Effector memory CD4-positive, alpha-beta T cell (primary cell): ENCODE results near the gene TBC1D8.

ENCODE experiments used
- DNase-seq, 3 donors: peaks; one replicate each; pipeline ENCODE4 v3.0.0-alpha.2; 2020
- H3K27ac ChIP-seq: 2 replicates; pipeline ENCODE4 v1.7.0; 2013; ENCODE audit warnings: mild to moderate bottlenecking, low read length, moderate library complexity; ENCODE audit not compliant: insufficient read depth, poor library complexity, severe bottlenecking
- H3K27me3 ChIP-seq: replicated peaks from 2 replicates; pipeline ENCODE4 v1.7.0; 2013; ENCODE audit warnings: mild to moderate bottlenecking, low read length; ENCODE audit not compliant: insufficient read depth, control insufficient read depth, poor library complexity, severe bottlenecking
- H3K36me3 ChIP-seq: 2 replicates; pipeline ENCODE4 v1.7.0; 2013; ENCODE audit warnings: mild to moderate bottlenecking, low read length, moderate library complexity; ENCODE audit not compliant: control insufficient read depth, insufficient read depth
- H3K4me1 ChIP-seq: 2 replicates; pipeline ENCODE4 v1.7.0; 2013; ENCODE audit warnings: low read length, mild to moderate bottlenecking; ENCODE audit not compliant: control insufficient read depth, insufficient read depth, poor library complexity, severe bottlenecking
- H3K4me3 ChIP-seq: 2 replicates; pipeline ENCODE4 v1.7.0; 2013; ENCODE audit warnings: low read length, low read depth, mild to moderate bottlenecking; ENCODE audit not compliant: insufficient read depth, poor library complexity, severe bottlenecking
- H3K9me3 ChIP-seq: 2 replicates; pipeline ENCODE4 v1.7.0; 2013; ENCODE audit warnings: mild to moderate bottlenecking, low read length, moderate library complexity; ENCODE audit not compliant: control insufficient read depth

TBC1D8 gene

GRCh38 chr2:101022221-101022620 is 129.0 kb downstream of the TBC1D8 start:
- no peaks in the 10 kb centered on the region for H3K36me3 ChIP-seq
- H3K27me3 ChIP-seq, result no peaks in the 10 kb centered on the region
- no peaks in the 10 kb centered on the region for H3K4me1 ChIP-seq
- H3K4me3 ChIP-seq, result no peak overlapping the region
- no peak for DNase-seq
- no peaks in the 10 kb centered on the region for H3K9me3 ChIP-seq
- no peak overlapping the region for H3K27ac ChIP-seq

DNA sequence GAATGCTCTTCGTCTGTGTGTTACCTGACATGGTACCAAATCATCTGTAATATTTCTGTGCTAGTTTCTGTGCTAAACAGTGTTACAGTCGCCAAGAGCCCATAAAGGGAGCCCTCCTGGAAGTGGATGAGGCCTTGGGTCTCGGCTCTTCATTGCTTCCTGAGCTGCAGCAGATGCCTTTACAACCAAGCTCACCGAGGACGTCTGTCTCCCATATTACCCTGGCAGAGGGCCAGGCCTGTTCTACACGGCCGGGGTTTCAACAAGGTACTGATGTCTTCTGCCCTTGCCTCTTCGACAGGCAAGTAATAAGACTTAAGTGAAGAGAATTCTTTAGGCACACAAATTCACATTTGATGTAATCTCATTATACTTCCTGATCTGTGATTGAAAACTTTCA is 132.2 kb downstream of the TBC1D8 start:
- Histone ChIP-seq H3K4me1 (no peaks in the 10 kb centered on the region), H3K27ac (no peak overlapping the region), H3K9me3 (no peaks in the 10 kb centered on the region), H3K4me3 (no peak overlapping the region), H3K36me3 (no peaks in the 10 kb centered on the region), H3K27me3 (no peaks in the 10 kb centered on the region)
- DNase-seq, result no peak

- H3K4me3 ChIP-seq, result no peak overlapping the region
- no peaks in the 10 kb centered on the region for H3K27me3 ChIP-seq
- H3K36me3 ChIP-seq, result no peaks in the 10 kb centered on the region
- no peaks in the 10 kb centered on the region for H3K9me3 ChIP-seq
- H3K4me1 ChIP-seq, result no peaks in the 10 kb centered on the region
- no peak overlapping the region for H3K27ac ChIP-seq
- no peak for DNase-seq
Observed at GRCh38 chr2:101017371-101017770, 133.8 kb downstream of the TBC1D8 start.

DNA sequence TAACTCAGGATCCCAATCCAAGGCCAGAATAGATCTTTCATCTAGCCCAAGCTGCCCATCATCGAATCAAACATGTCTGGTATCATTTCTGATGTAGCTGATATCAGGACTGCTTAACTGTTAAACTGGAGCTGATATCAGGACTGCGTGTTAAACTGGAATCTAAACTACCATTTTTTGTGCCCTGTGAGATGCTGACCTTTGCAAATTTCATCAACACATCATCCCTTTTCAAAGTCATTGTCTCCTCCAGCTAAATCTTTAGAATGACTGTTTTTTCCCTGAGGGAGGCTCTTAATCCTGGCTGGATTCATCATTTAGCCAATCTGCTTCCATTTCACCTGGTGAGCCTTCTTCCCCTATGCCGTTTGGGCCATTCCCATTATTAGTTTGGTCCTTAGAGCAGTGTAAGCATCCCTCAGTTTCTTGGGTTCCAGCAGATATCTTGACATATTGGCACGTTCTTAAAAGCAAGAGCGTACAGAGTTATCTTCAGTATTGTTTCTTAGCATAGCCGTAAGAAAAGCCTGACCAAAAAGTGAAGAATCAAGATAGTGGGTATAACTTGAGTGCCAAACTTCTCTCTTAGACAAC is 136.8 kb downstream of the TBC1D8 start:
- no peaks in the 10 kb centered on the region for H3K27me3 ChIP-seq
- H3K4me1 ChIP-seq, result no peaks in the 10 kb centered on the region
- no peak overlapping the region for H3K4me3 ChIP-seq
- H3K36me3 ChIP-seq, result peaks cover 2% of the 10 kb centered on the region
- no peak for DNase-seq
- no peak overlapping the region for H3K27ac ChIP-seq
- no peaks in the 10 kb centered on the region for H3K9me3 ChIP-seq

GRCh38 chr2:101012706-101013181 is 138.4 kb downstream of the TBC1D8 start:
- DNase-seq, result peak in 1 of 3 donors; percentile 22
- Histone ChIP-seq H3K9me3 (no peaks in the 10 kb centered on the region), H3K4me1 (no peaks in the 10 kb centered on the region), H3K4me3 (no peak overlapping the region), H3K27me3 (no peaks in the 10 kb centered on the region), H3K27ac (no peak overlapping the region), H3K36me3 (peaks cover 9% of the 10 kb centered on the region)

DNA sequence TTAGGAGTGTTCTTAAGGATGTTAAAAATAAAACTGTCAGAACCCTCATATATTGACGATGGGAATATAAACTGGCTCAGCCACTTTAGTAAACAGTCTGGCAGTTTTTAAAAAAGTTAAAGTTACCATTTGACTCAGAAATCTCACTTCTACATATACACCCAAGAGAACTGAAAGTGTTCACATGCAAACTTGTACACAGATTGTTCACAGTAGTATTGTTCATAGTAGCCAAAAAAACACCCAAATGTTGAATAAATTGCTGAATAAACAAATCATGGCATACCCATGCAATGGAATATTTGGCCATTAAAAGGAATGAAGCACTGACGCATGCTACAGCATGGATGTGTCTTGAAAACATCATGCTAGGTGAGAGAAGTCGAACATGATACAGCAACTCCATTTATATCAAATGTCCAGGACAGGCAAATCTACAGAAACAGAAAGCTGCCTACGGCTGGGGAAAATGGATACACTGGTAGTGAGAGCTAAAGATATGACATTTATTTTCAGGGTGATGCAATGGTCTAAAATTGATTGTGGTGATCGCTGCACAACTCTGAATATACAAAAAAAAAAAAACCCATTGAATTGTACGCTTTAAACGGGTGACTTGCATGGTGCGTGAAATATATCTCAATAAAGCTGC is 139.0 kb downstream of the TBC1D8 start:
- no peak for DNase-seq
- H3K4me1 ChIP-seq, result no peaks in the 10 kb centered on the region
- no peak overlapping the region for H3K27ac ChIP-seq
- no peaks in the 10 kb centered on the region for H3K9me3 ChIP-seq
- H3K36me3 ChIP-seq, result peaks cover 14% of the 10 kb centered on the region
- no peaks in the 10 kb centered on the region for H3K27me3 ChIP-seq
- no peak overlapping the region for H3K4me3 ChIP-seq

DNA sequence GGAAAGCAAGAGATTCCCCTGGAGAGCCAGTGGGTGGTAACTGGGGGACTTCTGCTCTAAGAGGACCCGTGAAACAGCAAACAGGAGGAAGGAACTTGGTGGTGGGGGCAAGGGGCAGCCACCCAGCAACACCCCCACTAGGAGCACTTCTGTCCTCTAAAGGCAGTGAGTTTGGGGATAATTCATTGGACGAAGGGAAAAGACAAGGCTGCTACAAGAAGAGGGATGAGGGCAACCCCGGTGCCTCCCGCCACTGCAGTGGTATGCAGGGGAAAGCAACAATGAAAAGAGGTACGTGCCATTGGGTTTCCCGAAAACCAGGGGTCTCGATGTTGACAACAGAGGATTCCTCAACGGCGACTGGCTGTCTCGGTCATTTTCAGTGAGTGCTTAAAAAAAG is 140.0 kb downstream of the TBC1D8 start:
- Histone ChIP-seq H3K27me3 (no peaks in the 10 kb centered on the region), H3K4me3 (no peak overlapping the region), H3K36me3 (peaks cover 25% of the 10 kb centered on the region), H3K27ac (no peak overlapping the region), H3K4me1 (no peaks in the 10 kb centered on the region), H3K9me3 (no peaks in the 10 kb centered on the region)
- DNase-seq, result no peak

- peaks cover 8% of the 10 kb centered on the region for H3K4me1 ChIP-seq
- no peak overlapping the region for H3K4me3 ChIP-seq
- no peaks in the 10 kb centered on the region for H3K27me3 ChIP-seq
- peaks cover 53% of the 10 kb centered on the region for H3K36me3 ChIP-seq
- peak overlapping the region; percentile 12 for H3K27ac ChIP-seq
- H3K9me3 ChIP-seq, result no peaks in the 10 kb centered on the region
- DNase-seq, result no peak
Observed at GRCh38 chr2:101007415-101008345, 143.5 kb downstream of the TBC1D8 start.

DNA sequence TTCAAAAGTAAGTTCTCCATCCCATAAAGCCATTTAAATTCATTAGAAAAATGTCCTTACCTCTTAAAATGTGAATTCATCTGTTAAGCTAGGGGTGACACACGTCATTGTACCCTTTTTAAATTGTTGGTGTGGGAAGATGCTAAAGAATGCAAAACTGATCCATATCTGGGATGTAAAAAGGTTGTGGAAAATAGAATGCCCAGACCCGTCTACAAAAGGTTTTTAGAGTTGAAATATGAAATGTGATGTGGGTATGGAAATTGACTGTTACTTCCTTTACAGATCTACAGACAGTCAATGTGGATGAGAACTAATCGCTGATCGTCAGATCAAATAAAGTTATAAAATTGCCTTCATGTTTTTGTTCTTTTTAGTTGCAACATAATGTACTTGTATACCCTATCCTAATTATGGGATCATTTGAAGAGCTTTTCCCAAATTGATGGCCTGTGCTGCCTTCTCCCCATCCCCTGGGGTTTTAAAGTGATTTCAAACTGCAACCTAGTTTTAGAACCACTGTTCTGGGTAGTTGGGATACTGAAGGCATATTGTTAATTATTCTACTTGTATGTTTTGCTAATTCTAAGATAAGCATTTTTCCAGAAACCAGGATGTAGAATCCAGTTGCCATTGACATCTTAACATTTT is 145.0 kb downstream of the TBC1D8 start:
- peaks cover 53% of the 10 kb centered on the region for H3K36me3 ChIP-seq
- peaks cover 11% of the 10 kb centered on the region for H3K4me1 ChIP-seq
- no peak for DNase-seq
- H3K27me3 ChIP-seq, result no peaks in the 10 kb centered on the region
- H3K27ac ChIP-seq, result no peak overlapping the region
- no peak overlapping the region for H3K4me3 ChIP-seq
- no peaks in the 10 kb centered on the region for H3K9me3 ChIP-seq
